HG02981 (cell line): ENCODE data around the gene FAM53A.
"Not testable (repeated sequence)": the region's sequence is repeated elsewhere in the genome, so short reads cannot be mapped to it uniquely, and the experiment has no call there.

Experiments
- ATAC-seq: cut with Tn5 transposase; IDR thresholded peaks from one replicate; pipeline ENCODE4 v1.9.1; 2021; ENCODE audit warnings: mild to moderate bottlenecking, moderate library complexity; ENCODE audit not compliant: unreplicated experiment

The FAM53A gene

GRCh38 chr4:1686440-1687036 lies 2.4 kb upstream of the FAM53A start:
- no peak for ATAC-seq

- no peak for ATAC-seq
These were observed 1.4 kb upstream of the FAM53A start for GRCh38 chr4:1685235-1686150.

GRCh38 chr4:1684506-1685234 lies 557 bp upstream of the FAM53A start:
- ATAC-seq = no peak

GRCh38 chr4:1683261-1683735 lies 815 bp downstream of the FAM53A start:
- no peak for ATAC-seq

- no peak for ATAC-seq
These were observed 1.3 kb downstream of the FAM53A start for GRCh38 chr4:1682860-1683259.

GRCh38 chr4:1678244-1678643 lies 5.9 kb downstream of the FAM53A start:
- no peak for ATAC-seq

- no peak for ATAC-seq
These were observed 7.2 kb downstream of the FAM53A start for GRCh38 chr4:1676605-1677525.

GRCh38 chr4:1675802-1676137 lies 8.3 kb downstream of the FAM53A start:
- no peak for ATAC-seq

- ATAC-seq = no peak
These were observed 8.8 kb downstream of the FAM53A start for GRCh38 chr4:1675136-1675801.

GRCh38 chr4:1674682-1675081 lies 9.4 kb downstream of the FAM53A start:
- no peak for ATAC-seq

GRCh38 chr4:1673671-1674070 lies 10.4 kb downstream of the FAM53A start:
- ATAC-seq = no peak

- not testable (repeated sequence) for ATAC-seq
These were observed 13.1 kb downstream of the FAM53A start for GRCh38 chr4:1671011-1671410.

GRCh38 chr4:1670279-1670678 lies 13.8 kb downstream of the FAM53A start:
- no peak for ATAC-seq

- ATAC-seq = no peak
These were observed 14.3 kb downstream of the FAM53A start for GRCh38 chr4:1669850-1670249.

- ATAC-seq = no peak
These were observed 14.8 kb downstream of the FAM53A start for GRCh38 chr4:1669270-1669669.

- ATAC-seq = no peak
These were observed 15.6 kb downstream of the FAM53A start for GRCh38 chr4:1668488-1668840.

GRCh38 chr4:1667273-1667672 lies 16.8 kb downstream of the FAM53A start:
- ATAC-seq = no peak

GRCh38 chr4:1666391-1666790 lies 17.7 kb downstream of the FAM53A start:
- ATAC-seq = no peak

- ATAC-seq = no peak
These were observed 20.0 kb downstream of the FAM53A start for GRCh38 chr4:1664141-1664540.

GRCh38 chr4:1663549-1663948 lies 20.6 kb downstream of the FAM53A start:
- no peak for ATAC-seq
